HepG2 (cell line): ENCODE measurements around the gene TCF7L2.

Experiments
- GATAD2A ChIP-seq: IDR thresholded peaks from 2 replicates; pipeline ENCODE4 v1.6.1; 2016
- SMAD1 ChIP-seq: sonication (generic); formaldehyde crosslinking; IDR thresholded peaks from 2 replicates; pipeline ENCODE4 v1.4.0; 2020; ENCODE audit warnings: missing genetic modification reagents, low read depth, mild to moderate bottlenecking, borderline replicate concordance
- TARDBP ChIP-seq: sonication (generic); formaldehyde crosslinking; IDR thresholded peaks from 2 replicates; pipeline ENCODE4 v1.8.0; 2022; ENCODE audit warnings: mild to moderate bottlenecking, missing genetic modification reagents

DNA sequence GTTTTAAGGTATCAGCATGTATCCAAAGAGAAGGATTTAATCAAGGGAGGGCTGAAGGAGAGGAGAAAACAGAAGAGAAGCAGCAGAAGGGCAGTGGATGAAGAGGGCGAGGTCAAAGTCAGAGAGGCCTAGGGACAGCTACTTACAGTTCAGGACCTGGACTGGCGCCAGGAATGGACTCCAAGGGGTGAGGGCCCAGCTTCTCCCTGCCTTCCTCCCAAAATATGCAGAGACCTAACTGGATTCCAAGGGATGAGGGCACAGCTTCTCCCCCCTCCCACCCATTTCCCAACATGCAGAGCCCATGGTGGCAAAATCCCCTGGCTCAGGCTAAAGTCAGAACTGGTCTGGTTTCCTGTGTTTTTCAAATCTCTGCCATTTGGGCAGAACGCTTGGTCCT, 3.4 kb upstream of the TCF7L2 start:
- no peak for TF ChIP-seq SMAD1
- no peak for TF ChIP-seq GATAD2A (CRISPR knock-in tag)
- TF ChIP-seq TARDBP, result no peak
